NT2/D1 (cell line): ENCODE results near the gene HSPBP1.

ENCODE experiments used
- SUZ12 ChIP-seq: IDR thresholded peaks from 2 replicates; pipeline ENCODE4 v1.6.1; 2011; ENCODE audit not compliant: insufficient read length, insufficient read depth; ENCODE audit errors: extremely low read depth
- YY1 ChIP-seq: IDR thresholded peaks from 2 replicates; pipeline ENCODE4 v1.6.1; 2011; ENCODE audit not compliant: insufficient read length, insufficient read depth
- ZNF274 ChIP-seq: IDR thresholded peaks from 2 replicates; pipeline ENCODE4 v1.6.1; 2011; ENCODE audit warnings: mild to moderate bottlenecking, low read depth, low read length

DNA sequence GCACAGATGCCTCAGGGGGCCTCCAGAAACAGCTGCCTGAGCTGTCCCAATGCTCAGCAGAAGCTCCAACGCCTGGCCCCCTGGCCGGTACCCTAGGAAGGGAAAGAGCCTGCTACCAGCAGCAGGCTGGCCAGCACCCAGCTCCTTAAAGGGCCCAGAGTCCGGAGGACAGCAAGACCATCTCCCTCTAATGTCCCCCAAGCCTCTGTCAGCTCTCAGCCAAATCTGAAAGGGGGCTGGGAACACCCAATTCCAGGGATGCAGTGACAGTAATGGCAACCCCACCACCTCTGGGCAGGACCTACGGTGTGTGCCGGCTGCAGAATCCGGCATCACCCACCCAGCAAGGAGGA, 25.3 kb downstream of the HSPBP1 start:
- TF ChIP-seq SUZ12 (no peak), ZNF274 (no peak), YY1 (no peak)
